Loucy (cell line): ENCODE data around the gene CCN6.

Experiments used
- H2AFZ ChIP-seq: fragments of 200-600 bp; sonication (generic); 2 replicates; pipeline ENCODE4 v1.6.0; 2016; ENCODE audit warnings: antibody characterized with exemption, mild to moderate bottlenecking, low read length, moderate library complexity
- H3F3A ChIP-seq: fragments of 200-600 bp; 2 replicates; pipeline ENCODE4 v1.6.0; 2016; ENCODE audit warnings: antibody characterized with exemption, low read depth, mild to moderate bottlenecking
- H3K27me3 ChIP-seq: fragments of 200-600 bp; sonication (generic); 2 replicates; pipeline ENCODE4 v1.6.1; 2014; ENCODE audit warnings: low read length, mild to moderate bottlenecking; ENCODE audit not compliant: insufficient read depth, poor library complexity, severe bottlenecking
- H3K36me3 ChIP-seq: fragments of 200-600 bp; sonication (generic); 2 replicates; pipeline ENCODE4 v1.6.1; 2016; ENCODE audit warnings: low read length; ENCODE audit not compliant: insufficient read depth
- H3K4me1 ChIP-seq: fragments of 200-600 bp; sonication (generic); 2 replicates; pipeline ENCODE4 v1.5.1; 2014; ENCODE audit warnings: low read length, mild to moderate bottlenecking; ENCODE audit not compliant: insufficient read depth, poor library complexity, severe bottlenecking
- H3K4me2 ChIP-seq: fragments of 200-600 bp; sonication (generic); 2 replicates; pipeline ENCODE4 v1.6.0; 2014; ENCODE audit warnings: antibody characterized with exemption, low read length, low read depth, mild to moderate bottlenecking; ENCODE audit not compliant: poor library complexity, severe bottlenecking
- H3K4me3 ChIP-seq: fragments of 200-600 bp; sonication (generic); 2 replicates; pipeline ENCODE4 v1.5.1; 2014; ENCODE audit warnings: low read length, mild to moderate bottlenecking, mixed read lengths; ENCODE audit not compliant: poor library complexity, severe bottlenecking
- H3K79me2 ChIP-seq: fragments of 200-600 bp; sonication (generic); 2 replicates; pipeline ENCODE4 v1.6.1; 2014; ENCODE audit warnings: low read length; ENCODE audit not compliant: insufficient read depth
- H3K9ac ChIP-seq: fragments of 200-600 bp; sonication (generic); 2 replicates; pipeline ENCODE4 v1.6.0; 2014; ENCODE audit warnings: mild to moderate bottlenecking, low read depth, low read length, moderate library complexity; ENCODE audit not compliant: poor library complexity, severe bottlenecking
- H3K9me2 ChIP-seq: fragments of 200-600 bp; sonication (generic); replicated peaks from 2 replicates; pipeline ENCODE4 v1.6.1; 2016; ENCODE audit warnings: low read depth, low read length, mixed read lengths
- H3K9me3 ChIP-seq: fragments of 200-600 bp; sonication (generic); 2 replicates; pipeline ENCODE4 v1.6.1; 2014; ENCODE audit warnings: mild to moderate bottlenecking, antibody characterized with exemption, low read length, low read depth; ENCODE audit not compliant: insufficient read depth
- H4K20me1 ChIP-seq: fragments of 200-600 bp; sonication (generic); 2 replicates; pipeline ENCODE4 v1.6.0; 2014; ENCODE audit warnings: antibody characterized with exemption, low read length, mild to moderate bottlenecking; ENCODE audit not compliant: insufficient read depth, poor library complexity, severe bottlenecking
- EZH2phosphoT487 ChIP-seq: fragments of 200-600 bp; IDR thresholded peaks from 2 replicates; pipeline ENCODE4 v1.6.1; 2018; ENCODE audit warnings: antibody characterized with exemption, mild to moderate bottlenecking, moderate library complexity, borderline replicate concordance
- TF ChIP-seq, protein P1 (sequence below): fragments of 200-600 bp; sonication (generic); conservative IDR thresholded peaks from 2 replicates; pipeline ENCODE4 v1.5.1; 2014; ENCODE audit warnings: mild to moderate bottlenecking, antibody characterized with exemption, low read length

Gene CCN6

DNA sequence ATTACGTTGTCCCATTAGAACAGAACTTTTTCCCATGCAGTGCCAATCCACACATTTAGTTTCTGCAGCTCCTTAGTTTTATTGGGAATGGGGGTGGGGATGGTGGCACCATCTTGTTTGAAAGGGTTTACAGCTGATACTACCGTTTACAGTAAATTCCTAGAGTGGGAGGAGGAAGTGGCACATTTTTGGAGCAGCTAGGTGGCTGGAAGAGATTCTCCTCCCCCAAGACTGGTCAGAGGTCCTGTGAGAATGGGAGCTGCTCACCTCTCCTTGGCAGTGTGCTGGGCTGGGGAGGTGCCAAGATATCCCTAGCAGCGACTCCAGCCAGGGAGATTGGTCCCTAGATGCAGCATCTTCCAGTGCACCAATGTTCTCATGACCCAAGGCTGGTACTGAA is 12.4 kb upstream of the CCN6 start:
- TF ChIP-seq, protein P1, sequence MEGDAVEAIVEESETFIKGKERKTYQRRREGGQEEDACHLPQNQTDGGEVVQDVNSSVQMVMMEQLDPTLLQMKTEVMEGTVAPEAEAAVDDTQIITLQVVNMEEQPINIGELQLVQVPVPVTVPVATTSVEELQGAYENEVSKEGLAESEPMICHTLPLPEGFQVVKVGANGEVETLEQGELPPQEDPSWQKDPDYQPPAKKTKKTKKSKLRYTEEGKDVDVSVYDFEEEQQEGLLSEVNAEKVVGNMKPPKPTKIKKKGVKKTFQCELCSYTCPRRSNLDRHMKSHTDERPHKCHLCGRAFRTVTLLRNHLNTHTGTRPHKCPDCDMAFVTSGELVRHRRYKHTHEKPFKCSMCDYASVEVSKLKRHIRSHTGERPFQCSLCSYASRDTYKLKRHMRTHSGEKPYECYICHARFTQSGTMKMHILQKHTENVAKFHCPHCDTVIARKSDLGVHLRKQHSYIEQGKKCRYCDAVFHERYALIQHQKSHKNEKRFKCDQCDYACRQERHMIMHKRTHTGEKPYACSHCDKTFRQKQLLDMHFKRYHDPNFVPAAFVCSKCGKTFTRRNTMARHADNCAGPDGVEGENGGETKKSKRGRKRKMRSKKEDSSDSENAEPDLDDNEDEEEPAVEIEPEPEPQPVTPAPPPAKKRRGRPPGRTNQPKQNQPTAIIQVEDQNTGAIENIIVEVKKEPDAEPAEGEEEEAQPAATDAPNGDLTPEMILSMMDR: no peak
- TF ChIP-seq EZH2phosphoT487: no peak
- no peaks in the 10 kb centered on the region for H3K9me3 ChIP-seq
- no peaks in the 10 kb centered on the region for H3K36me3 ChIP-seq
- H3F3A ChIP-seq: no peaks in the 10 kb centered on the region
- peaks cover 3% of the 10 kb centered on the region for H3K4me1 ChIP-seq
- no peaks in the 10 kb centered on the region for H4K20me1 ChIP-seq
- 0 out of 2 replicates have a peak overlapping the region, but pooled peaks have one; percentile 32 for H2AFZ ChIP-seq
- H3K9ac ChIP-seq: no peak overlapping the region
- no peaks in the 10 kb centered on the region for H3K79me2 ChIP-seq
- no peaks in the 10 kb centered on the region for H3K9me2 ChIP-seq
- H3K27me3 ChIP-seq: no peaks in the 10 kb centered on the region
- H3K4me2 ChIP-seq: no peak overlapping the region
- H3K4me3 ChIP-seq: no peak overlapping the region

DNA sequence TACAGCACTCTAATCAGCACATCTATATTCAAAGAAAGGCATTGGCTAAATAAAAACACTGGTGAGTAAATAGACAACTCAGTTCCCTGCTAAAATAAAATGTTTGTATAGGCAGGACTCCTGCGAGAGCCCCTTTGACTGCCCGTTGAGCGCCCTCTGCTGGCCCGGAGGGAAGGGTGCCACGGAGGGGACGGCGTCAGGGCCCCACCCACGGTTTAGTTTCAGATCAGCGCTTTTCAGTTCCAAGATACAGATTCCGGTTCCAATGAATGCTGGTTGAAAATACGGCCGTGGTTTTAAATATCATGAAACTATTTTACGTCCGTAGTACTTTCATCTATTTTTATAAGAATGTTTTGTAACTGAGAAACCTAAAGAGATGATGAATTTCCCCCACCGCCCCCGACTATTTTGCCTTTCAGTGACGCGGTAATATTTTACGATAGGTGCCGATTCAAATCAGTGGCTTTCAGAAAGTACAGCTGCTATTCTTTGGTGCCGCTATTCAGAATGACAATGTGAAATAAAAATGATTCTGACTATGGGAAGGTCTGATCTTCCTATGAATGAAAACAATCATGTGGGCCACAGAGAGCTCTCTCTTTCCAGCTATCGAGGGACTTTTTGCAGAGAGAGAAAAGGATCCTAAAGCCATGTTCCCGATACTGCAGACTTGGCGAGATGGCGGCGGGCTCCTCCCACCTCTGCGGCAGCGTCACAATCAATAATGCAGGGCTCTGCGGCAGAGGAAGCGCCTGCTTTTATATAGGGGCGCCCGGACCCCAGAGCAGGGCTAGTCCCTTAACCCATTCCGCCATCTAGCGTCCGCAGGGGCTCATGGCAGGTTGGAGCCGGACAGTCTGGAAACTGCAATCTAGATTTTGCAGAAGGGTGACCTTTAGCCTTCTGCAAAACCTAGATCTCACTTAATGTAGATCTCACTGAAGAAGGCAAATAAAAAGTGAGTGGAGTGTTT is 10.6 kb upstream of the CCN6 start:
- no peaks in the 10 kb centered on the region for H3K9me2 ChIP-seq
- peak overlapping the region; percentile 99 for H2AFZ ChIP-seq
- no peaks in the 10 kb centered on the region for H3K9me3 ChIP-seq
- no peak for TF ChIP-seq EZH2phosphoT487
- TF ChIP-seq, protein P1: peak; percentile 97
- peak overlapping the region; percentile 88 for H3K4me3 ChIP-seq
- H3K79me2 ChIP-seq: no peaks in the 10 kb centered on the region
- H3K36me3 ChIP-seq: no peaks in the 10 kb centered on the region
- H3K4me2 ChIP-seq: peak overlapping the region; percentile 83
- H3F3A ChIP-seq: no peaks in the 10 kb centered on the region
- peaks cover 3% of the 10 kb centered on the region for H3K4me1 ChIP-seq
- H3K27me3 ChIP-seq: no peaks in the 10 kb centered on the region
- H4K20me1 ChIP-seq: no peaks in the 10 kb centered on the region
- H3K9ac ChIP-seq: peak overlapping the region; percentile 77

DNA sequence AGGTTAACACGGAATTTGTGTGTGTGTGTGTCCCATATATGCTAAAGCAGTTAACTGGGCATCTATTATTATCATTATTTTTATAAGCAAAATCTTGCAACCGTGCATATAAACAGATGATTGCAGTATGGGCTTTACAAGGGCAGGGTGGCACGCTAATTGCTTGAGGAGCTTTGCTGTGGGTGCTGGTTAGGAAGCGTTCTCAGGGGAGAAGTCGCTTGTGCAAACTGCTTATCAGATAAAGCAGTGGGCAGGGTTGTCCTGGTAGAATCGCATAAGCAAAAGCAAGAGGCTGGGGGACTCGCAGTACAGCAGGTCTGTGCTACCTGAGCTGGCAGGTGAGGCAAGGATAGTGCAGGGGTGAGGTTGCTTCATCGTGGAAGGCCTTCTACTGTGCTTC is 9.7 kb upstream of the CCN6 start:
- TF ChIP-seq, protein P1: no peak
- TF ChIP-seq EZH2phosphoT487: no peak
- H2AFZ ChIP-seq: no peak overlapping the region
- H3K9ac ChIP-seq: no peak overlapping the region
- no peaks in the 10 kb centered on the region for H3K27me3 ChIP-seq
- no peaks in the 10 kb centered on the region for H3F3A ChIP-seq
- peaks cover 3% of the 10 kb centered on the region for H3K4me1 ChIP-seq
- H3K9me2 ChIP-seq: no peaks in the 10 kb centered on the region
- H3K4me2 ChIP-seq: no peak overlapping the region
- H3K4me3 ChIP-seq: no peak overlapping the region
- H3K36me3 ChIP-seq: no peaks in the 10 kb centered on the region
- no peaks in the 10 kb centered on the region for H3K9me3 ChIP-seq
- no peaks in the 10 kb centered on the region for H4K20me1 ChIP-seq
- no peaks in the 10 kb centered on the region for H3K79me2 ChIP-seq
